T-helper 2 cell treated with Interferon-gamma antibody and Interleukin-4, amounts not matched to agents 5 μg/mL and 100 μg/mL, for 36 hours (primary cell): ENCODE measurements around the gene RCC1.
"Not testable (repeated sequence)": the region's sequence is repeated elsewhere in the genome, so short reads cannot be mapped to it uniquely, and the experiment has no call there.

Experiments used
- DNase-seq: peaks from one replicate; pipeline ENCODE4 v3.0.0; 2021; ENCODE audit warnings: low spot score
- H3K27ac Mint-ChIP-seq: one replicate; pipeline ENCODE4 v1.8.0; 2021; ENCODE audit warnings: mild to moderate bottlenecking, mixed read lengths
- H3K27me3 Mint-ChIP-seq: one replicate; pipeline ENCODE4 v1.8.0; 2021; ENCODE audit warnings: low read depth, mixed read lengths
- H3K36me3 Mint-ChIP-seq: one replicate; pipeline ENCODE4 v1.8.0; 2021; ENCODE audit warnings: low read depth, mixed read lengths
- H3K4me1 Mint-ChIP-seq: one replicate; pipeline ENCODE4 v1.8.0; 2021; ENCODE audit warnings: low read depth, mixed read lengths
- H3K4me3 Mint-ChIP-seq: one replicate; pipeline ENCODE4 v1.8.0; 2022; ENCODE audit warnings: mild to moderate bottlenecking, moderate library complexity, mixed read lengths
- H3K9me3 Mint-ChIP-seq: one replicate; pipeline ENCODE4 v1.8.0; 2021; ENCODE audit warnings: mixed read lengths

RCC1 gene

DNA sequence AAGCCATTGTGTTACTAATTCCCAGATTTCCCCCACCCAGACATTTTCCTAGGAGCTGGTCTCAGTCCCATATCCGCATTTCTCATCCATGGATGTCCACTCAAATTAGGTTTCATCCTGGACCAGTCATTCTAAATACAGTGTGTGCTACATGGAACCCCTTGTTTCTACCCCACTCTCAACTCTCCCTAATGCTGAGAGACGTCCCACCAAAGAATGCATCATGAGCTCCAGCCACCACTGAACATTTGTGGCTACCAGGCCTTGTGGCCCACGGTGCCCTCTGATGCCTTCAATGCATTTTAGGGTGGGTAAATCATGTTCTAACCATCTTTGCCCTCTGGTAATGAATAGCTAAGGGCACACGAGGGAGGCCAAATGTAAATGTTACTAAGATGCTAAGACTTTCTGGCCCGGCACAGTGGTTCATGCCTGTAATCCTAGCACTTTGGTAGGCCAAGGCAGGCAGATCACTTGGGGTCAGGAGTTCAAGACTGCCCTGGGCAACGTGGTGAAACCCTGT is 72.9 kb downstream of the RCC1 start:
- Mint-ChIP-seq H3K36me3 (peaks cover 53% of the 10 kb centered on the region), H3K27ac (peak overlapping the region; percentile 51)
- DNase-seq: no peak

DNA sequence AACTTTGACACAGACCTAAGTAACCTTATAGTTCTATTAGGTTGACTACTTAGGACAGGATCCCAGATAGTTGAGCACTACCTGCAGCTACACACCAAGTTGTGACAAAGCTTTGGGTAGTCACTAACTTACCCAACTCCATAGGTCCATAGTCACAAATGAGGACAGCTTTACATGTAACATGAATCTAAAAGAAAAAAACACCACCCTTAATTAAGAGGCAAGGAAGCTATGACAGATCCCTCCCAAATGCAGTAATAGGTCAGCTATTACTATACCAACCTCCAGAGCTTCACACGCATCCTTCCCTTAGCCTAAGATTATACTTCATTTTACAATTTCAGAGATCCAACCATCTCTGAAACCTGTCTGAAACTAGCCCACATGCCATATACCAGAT is 73.6 kb downstream of the RCC1 start:
- H3K27me3 Mint-ChIP-seq: no peaks in the 10 kb centered on the region
- no peak for DNase-seq
- peaks cover 33% of the 10 kb centered on the region for H3K4me1 Mint-ChIP-seq
- peaks cover 53% of the 10 kb centered on the region for H3K36me3 Mint-ChIP-seq
- H3K9me3 Mint-ChIP-seq: no peaks in the 10 kb centered on the region
- H3K27ac Mint-ChIP-seq: peak overlapping the region; percentile 74
- peak overlapping the region; percentile 100 for H3K4me3 Mint-ChIP-seq

More for the DNA sequence above, 72.9 kb downstream of the RCC1 start:
- Mint-ChIP-seq H3K9me3 (no peaks in the 10 kb centered on the region), H3K27me3 (no peaks in the 10 kb centered on the region), H3K4me3 (peak overlapping the region; percentile 100), H3K4me1 (peaks cover 33% of the 10 kb centered on the region)

DNA sequence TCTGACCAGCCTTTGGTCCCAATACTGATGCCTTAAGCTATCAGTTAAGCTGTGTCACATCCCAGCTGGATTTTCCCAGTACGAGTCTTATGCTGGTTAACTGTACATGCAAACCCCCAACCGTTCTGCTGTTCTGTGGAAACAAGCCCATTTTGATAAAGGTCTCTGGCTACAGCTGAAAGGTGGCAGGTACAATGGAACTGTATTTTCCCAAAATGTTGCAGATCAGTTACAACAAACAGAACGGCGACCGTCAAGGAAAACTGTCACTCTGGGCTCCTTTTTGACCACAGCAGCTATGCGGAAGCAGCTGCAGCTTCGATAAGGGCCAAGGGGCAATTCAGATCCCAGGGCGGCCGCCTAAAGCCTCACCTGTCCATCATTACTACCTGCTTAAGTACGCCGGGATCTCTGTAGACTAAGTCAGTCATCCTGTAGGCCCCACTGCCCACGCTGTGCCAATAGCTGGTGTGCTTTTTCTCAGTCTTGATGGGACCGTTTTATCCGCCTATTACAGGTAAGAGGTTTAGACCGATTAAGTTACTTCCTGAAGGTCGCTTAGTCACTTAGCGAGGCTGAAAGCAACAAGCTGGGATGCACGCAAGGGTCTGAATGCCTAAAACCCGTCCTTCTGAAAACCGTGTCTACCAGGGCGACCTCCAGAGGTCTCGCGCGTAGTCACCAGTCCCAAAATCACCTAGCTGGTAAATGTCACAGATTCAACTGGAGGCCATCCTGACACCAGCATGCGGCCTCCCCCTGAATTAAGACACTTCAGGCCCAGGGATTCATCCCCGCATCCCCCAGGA is 75.1 kb downstream of the RCC1 start:
- Mint-ChIP-seq H3K4me1 (peaks cover 33% of the 10 kb centered on the region), H3K27me3 (no peaks in the 10 kb centered on the region), H3K4me3 (peak overlapping the region; percentile 100), H3K36me3 (peaks cover 45% of the 10 kb centered on the region), H3K27ac (peak overlapping the region; percentile 94), H3K9me3 (no peaks in the 10 kb centered on the region)
- no peak for DNase-seq

DNA sequence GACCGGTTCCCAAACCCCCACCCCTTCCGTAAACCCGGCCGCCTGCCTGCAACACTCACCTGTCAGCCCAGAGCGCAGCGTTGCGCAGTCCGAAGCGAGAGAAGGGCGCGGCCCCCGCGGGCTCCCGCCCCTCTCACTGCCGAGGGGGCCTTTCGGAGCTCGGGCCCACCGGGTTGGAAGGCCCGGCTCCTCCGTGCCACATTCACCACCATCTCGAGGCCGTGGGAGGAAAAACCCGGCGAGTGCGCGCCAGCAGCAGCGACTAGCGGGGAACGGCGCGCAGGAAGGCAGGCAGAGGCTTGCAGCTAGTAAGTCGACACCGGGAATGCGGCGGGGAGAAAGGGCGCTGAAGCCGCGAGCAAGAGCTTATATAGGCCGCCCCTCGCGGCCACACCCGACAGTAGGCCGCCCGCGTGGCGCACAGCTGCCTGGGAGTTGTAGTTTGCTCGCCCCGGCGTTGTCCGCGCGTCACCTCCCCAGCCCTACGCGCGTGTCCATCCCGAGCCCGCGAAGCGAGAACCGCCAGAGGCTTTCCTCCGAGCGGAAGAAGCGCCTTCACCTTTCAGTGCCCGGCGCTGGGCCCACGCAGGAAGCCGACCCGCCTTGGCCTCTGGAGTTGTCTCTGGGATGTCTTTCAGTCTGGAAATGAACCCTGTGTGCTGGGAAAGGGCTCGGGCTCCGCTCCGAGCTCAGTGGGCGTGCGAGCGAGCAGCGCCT is 75.8 kb downstream of the RCC1 start:
- Mint-ChIP-seq H3K4me1 (peaks cover 33% of the 10 kb centered on the region), H3K27me3 (no peaks in the 10 kb centered on the region), H3K36me3 (peaks cover 43% of the 10 kb centered on the region), H3K9me3 (no peaks in the 10 kb centered on the region), H3K4me3 (peak overlapping the region; percentile 100), H3K27ac (peak overlapping the region; percentile 94)
- peak; percentile 96 for DNase-seq

DNA sequence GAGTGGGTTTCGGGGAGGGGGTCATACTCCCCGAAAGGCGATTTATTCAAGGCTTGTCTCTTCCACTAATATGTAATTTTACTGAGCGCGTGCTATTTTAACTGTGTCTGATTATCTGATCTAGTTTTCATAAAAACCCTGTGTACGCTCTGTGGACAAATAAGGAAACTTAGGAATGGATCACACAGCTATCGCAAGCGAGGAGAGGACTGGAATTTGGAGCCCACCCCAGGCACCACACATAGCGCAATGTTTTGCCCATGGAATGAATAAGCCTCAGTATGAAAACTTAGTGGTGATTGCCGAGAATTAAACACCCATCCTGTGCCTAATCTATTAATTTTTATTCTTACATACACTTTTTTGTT is 76.4 kb downstream of the RCC1 start:
- Mint-ChIP-seq H3K27me3 (no peaks in the 10 kb centered on the region), H3K36me3 (peaks cover 39% of the 10 kb centered on the region), H3K27ac (peak overlapping the region; percentile 94), H3K9me3 (no peaks in the 10 kb centered on the region), H3K4me3 (peak overlapping the region; percentile 100), H3K4me1 (peaks cover 32% of the 10 kb centered on the region)
- DNase-seq: no peak

DNA sequence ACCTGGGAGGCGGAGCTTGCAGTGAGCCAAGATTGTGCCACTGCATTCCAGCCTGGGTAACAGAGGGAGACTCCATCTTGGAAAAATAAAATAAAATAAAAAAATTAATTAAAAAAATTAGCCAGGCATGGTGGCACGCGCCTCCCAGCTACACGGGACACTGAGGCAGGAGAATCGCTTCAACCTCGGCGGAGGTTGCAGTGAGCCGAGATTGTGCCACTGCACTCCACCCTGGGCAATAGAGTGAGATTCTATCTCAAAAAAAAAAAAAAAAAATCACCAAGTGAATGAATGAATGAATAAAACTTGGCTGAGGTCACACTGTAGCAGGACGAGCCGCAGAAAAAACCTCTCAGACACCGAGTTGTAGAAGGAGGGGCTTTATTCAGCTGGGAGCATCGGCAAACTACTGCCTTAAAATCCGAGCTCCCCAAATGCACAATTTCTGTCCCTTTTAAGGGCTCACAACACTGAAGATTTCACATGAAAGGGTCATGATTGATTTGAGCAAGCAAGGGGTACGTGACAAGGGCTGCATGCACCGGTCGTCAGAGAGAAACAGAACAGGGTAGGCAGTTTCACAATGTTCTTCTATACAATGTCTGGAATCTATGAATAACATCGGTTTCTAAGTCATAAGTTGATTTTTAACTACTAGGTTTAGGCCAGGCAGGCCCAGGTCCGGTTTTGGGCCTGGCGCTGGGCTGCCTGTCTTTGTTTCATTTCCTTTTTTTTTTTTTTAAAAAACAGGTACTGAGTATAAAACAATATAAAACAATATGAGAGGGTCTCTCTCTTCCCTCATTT is 80.9 kb downstream of the RCC1 start:
- not testable (repeated sequence) for H3K27me3 Mint-ChIP-seq, H3K27ac Mint-ChIP-seq, H3K9me3 Mint-ChIP-seq, H3K4me3 Mint-ChIP-seq, DNase-seq, H3K36me3 Mint-ChIP-seq
- H3K4me1 Mint-ChIP-seq: peaks cover 11% of the 10 kb centered on the region
